SK-N-SH (cell line): ENCODE measurements around the gene ATP8A2.

Experiments used
- CTCF ChIP-seq: fragments of 200-600 bp; sonication (generic); IDR thresholded peaks from 2 replicates; pipeline ENCODE4 v1.6.1; 2017; ENCODE audit warnings: antibody characterized with exemption, mild to moderate bottlenecking, moderate library complexity
- EZH2phosphoT487 ChIP-seq: fragments of 200-600 bp; sonication (generic); IDR thresholded peaks from 2 replicates; pipeline ENCODE4 v1.6.1; 2017; ENCODE audit warnings: low read depth, mixed run types, mild to moderate bottlenecking, antibody characterized with exemption, moderate library complexity, borderline replicate concordance
- JUND ChIP-seq: IDR thresholded peaks from 2 replicates; pipeline ENCODE4 v1.4.0; 2012
- POLR2AphosphoS5 ChIP-seq: IDR thresholded peaks from 2 replicates; pipeline ENCODE4 v1.6.1; 2012; ENCODE audit warnings: low read depth, low read length
- RFX5 ChIP-seq: IDR thresholded peaks from 2 replicates; pipeline ENCODE4 v1.6.1; 2012; ENCODE audit warnings: mild to moderate bottlenecking, improper control_type of control experiment, low read length
- SIN3A ChIP-seq: IDR thresholded peaks from 2 replicates; pipeline ENCODE4 v1.6.1; 2012; ENCODE audit warnings: low read depth, mild to moderate bottlenecking, low read length, moderate library complexity, borderline replicate concordance
- SMC3 ChIP-seq: IDR thresholded peaks from 2 replicates; pipeline ENCODE4 v1.6.1; 2012; ENCODE audit warnings: low read depth, low read length, improper control_type of control experiment
- TAF1 ChIP-seq: IDR thresholded peaks from 2 replicates; pipeline ENCODE4 v1.6.1; 2012; ENCODE audit warnings: low read depth, mild to moderate bottlenecking, low read length, moderate library complexity, borderline replicate concordance
- TCF12 ChIP-seq: IDR thresholded peaks from 2 replicates; pipeline ENCODE4 v1.4.0; 2012

GRCh38 chr13:25462301-25463125 is 90.7 kb downstream of the ATP8A2 start:
- TF ChIP-seq TCF12 = no peak
- TF ChIP-seq SIN3A = no peak
- TF ChIP-seq POLR2AphosphoS5 = no peak
- no peak for TF ChIP-seq JUND
- TF ChIP-seq CTCF = no peak
- TF ChIP-seq RFX5 = no peak
- no peak for TF ChIP-seq EZH2phosphoT487
- no peak for TF ChIP-seq SMC3
- no peak for TF ChIP-seq TAF1
